BE2C (cell line): ENCODE measurements around the gene ACOX1.
"Not testable (repeated sequence)": the region's sequence is repeated elsewhere in the genome, so short reads cannot be mapped to it uniquely, and the experiment has no call there.

ENCODE experiments used
- DNase-seq: peaks from one replicate; pipeline ENCODE4 v3.0.0-alpha.2; 2020
- H3K27me3 ChIP-seq: fragments of 250-450 bp; sonication (Bioruptor Pico); 2 replicates; pipeline ENCODE4 v1.5.1; 2020; ENCODE audit warnings: mild to moderate bottlenecking
- H3K36me3 ChIP-seq: fragments of 250-450 bp; sonication (Bioruptor Pico); 2 replicates; pipeline ENCODE4 v1.5.1; 2020; ENCODE audit warnings: mild to moderate bottlenecking
- H3K4me1 ChIP-seq: fragments of 250-450 bp; sonication (Bioruptor Pico); 2 replicates; pipeline ENCODE4 v1.5.1; 2020
- H3K4me3 ChIP-seq: 2 replicates; pipeline ENCODE4 v1.5.1; 2011; ENCODE audit warnings: low read depth, low read length
- H3K9me3 ChIP-seq: fragments of 250-450 bp; sonication (Bioruptor Pico); 2 replicates; pipeline ENCODE4 v1.5.1; 2020
- TF ChIP-seq, protein P1 (sequence below): IDR thresholded peaks from 2 replicates; pipeline ENCODE4 v1.5.1; 2012; ENCODE audit warnings: mild to moderate bottlenecking, low read depth, low read length

ACOX1 gene

DNA sequence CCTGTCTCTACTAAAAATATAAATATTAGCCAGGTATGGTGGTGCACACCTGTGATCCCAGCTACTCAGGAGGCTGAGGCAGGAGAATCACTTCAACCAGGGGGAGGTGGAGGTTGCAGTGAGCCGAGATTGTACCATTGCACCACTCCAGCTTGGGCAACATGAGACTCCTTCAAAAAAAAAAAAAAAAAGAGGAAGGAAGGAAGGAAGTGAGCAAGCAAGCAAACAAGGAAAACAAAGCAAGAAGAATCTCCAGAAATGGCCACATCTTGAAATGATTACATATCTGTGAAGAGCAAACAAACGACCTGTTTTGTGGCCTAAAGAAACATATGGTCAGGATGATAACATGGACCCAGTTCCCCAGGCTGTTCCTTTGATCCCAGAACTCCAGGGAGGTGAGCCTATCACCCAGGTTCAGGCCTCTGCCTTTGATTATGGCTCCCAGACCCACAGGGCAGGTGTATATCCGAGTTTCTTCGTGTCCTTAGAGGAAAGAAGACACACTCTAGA is 8.9 kb downstream of the ACOX1 start:
- no peaks in the 10 kb centered on the region for H3K4me1 ChIP-seq
- DNase-seq: no peak
- TF ChIP-seq, protein P1, sequence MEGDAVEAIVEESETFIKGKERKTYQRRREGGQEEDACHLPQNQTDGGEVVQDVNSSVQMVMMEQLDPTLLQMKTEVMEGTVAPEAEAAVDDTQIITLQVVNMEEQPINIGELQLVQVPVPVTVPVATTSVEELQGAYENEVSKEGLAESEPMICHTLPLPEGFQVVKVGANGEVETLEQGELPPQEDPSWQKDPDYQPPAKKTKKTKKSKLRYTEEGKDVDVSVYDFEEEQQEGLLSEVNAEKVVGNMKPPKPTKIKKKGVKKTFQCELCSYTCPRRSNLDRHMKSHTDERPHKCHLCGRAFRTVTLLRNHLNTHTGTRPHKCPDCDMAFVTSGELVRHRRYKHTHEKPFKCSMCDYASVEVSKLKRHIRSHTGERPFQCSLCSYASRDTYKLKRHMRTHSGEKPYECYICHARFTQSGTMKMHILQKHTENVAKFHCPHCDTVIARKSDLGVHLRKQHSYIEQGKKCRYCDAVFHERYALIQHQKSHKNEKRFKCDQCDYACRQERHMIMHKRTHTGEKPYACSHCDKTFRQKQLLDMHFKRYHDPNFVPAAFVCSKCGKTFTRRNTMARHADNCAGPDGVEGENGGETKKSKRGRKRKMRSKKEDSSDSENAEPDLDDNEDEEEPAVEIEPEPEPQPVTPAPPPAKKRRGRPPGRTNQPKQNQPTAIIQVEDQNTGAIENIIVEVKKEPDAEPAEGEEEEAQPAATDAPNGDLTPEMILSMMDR: no peak
- H3K27me3 ChIP-seq: no peaks in the 10 kb centered on the region
- peaks cover 10% of the 10 kb centered on the region; the same call in 1 of the 2 replicates for H3K36me3 ChIP-seq
- no peak overlapping the region for H3K4me3 ChIP-seq
- H3K9me3 ChIP-seq: no peaks in the 10 kb centered on the region

DNA sequence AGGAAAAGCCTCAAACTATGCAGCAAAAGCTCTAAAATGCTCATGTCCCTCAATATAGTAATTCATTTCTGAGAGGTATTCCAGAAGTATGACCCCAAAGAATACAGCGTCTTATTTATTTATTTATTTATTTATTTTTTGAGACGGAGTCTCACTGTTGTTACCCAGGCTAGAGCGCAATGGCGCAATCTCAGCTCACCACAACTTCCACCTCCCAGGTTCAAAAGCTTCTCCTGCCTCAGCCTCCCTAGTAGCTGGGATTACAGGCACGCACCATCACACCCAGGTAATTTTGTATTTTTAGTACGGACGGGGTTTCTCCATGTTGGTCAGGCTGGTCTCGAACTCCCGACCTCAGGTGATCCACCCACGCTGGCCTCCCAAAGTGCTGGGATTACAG is 9.9 kb downstream of the ACOX1 start:
- H3K9me3 ChIP-seq, DNase-seq, H3K4me1 ChIP-seq, H3K4me3 ChIP-seq, H3K36me3 ChIP-seq, H3K27me3 ChIP-seq: not testable (repeated sequence)

DNA sequence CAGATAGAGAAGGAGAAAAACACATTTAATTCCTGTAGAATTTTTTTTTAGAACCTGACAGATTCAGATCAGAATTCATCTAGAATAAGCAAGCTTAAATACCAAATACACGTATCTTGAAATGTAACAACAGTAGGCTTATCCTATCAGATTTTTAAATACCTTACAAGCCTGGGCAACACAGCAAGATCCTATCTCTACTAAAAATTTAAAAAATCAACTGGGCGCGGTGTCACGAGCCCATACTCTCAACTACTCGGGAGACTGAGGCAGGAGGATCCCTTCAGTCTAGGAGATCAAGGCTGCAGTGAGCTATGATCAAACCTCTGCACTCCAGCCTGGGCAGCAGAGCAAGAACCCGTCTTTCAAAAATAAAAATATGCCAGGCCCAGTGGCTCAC is 13.5 kb downstream of the ACOX1 start:
- Histone ChIP-seq H3K9me3 (no peaks in the 10 kb centered on the region), H3K4me3 (no peak overlapping the region), H3K4me1 (no peaks in the 10 kb centered on the region), H3K36me3 (peaks cover 3% of the 10 kb centered on the region; the same call in 1 of the 2 replicates), H3K27me3 (no peaks in the 10 kb centered on the region)
- no peak for DNase-seq
- TF ChIP-seq, protein P1: no peak

DNA sequence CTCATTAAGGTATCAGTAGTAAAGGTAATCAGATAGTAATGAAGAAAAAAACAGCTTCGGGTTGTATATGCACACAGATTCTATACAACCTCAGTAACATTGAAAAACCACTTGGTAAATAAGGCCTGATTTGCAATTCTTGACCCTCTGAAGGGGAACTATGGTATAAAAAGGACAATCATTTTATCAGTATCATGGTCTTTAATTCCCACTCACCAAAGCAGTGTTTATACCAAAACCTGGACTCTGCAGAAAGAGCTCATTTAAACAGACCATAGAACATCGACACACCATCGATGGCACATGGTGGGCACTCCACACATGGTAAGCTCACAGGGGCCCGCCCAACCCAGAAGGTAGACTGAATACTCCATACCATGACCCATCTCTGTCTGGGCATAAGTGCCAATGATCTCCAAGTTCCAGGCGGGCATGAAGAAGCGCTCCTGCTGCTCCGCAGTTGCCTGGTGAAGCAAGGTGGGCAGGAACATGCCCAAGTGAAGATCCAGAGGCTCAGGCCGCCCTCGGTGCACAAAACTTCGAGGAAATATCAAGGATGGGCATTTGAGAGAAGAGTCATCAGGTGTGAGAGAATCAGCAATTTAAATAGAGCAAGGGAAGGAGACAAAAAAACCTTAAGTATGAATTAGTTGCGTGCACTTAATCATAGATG is 19.0 kb downstream of the ACOX1 start:
- TF ChIP-seq, protein P1: no peak
- no peak for DNase-seq
- H3K4me3 ChIP-seq: no peak overlapping the region
- H3K4me1 ChIP-seq: no peaks in the 10 kb centered on the region
- no peaks in the 10 kb centered on the region for H3K9me3 ChIP-seq
- no peaks in the 10 kb centered on the region for H3K27me3 ChIP-seq
- peaks cover 13% of the 10 kb centered on the region for H3K36me3 ChIP-seq

DNA sequence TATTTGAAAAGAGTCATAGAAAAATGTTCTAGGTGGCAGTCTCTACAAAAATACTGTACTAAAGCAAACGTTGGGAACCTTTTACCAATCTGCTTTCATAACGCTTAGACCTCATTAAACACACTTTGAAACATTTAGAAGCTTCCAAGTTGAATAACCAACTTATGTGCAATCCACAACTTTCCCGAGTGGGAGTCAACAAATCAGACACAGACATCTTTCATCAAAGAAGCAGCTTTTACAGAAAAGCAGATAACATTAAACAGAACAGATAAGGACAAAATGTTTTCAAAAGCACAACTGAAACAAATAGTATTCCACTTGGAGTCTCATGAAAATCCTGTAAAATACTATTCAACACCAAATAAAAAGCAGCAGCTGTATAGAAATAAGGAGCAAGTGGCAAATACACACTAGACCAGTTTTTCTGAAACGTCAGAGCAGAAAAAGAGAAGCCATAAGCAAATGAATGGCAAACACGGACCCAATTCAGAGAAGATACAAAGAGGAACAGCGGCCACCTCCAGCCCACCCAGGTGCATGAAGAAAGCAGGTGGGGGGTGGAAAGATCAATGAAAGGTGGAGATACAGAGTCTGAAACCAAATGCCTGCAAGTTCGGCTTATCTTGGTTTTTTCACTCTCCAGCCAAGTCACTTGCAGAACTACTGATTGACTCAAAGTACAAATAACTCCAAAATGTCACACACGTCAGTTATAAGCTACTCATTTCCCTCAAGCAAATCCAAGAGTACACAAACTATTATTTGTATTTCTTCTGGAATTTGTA is 19.7 kb downstream of the ACOX1 start:
- H3K9me3 ChIP-seq: no peaks in the 10 kb centered on the region
- H3K4me1 ChIP-seq: no peaks in the 10 kb centered on the region
- no peaks in the 10 kb centered on the region for H3K27me3 ChIP-seq
- H3K36me3 ChIP-seq: peaks cover 13% of the 10 kb centered on the region
- no peak overlapping the region for H3K4me3 ChIP-seq
- DNase-seq: no peak
- TF ChIP-seq, protein P1: no peak

DNA sequence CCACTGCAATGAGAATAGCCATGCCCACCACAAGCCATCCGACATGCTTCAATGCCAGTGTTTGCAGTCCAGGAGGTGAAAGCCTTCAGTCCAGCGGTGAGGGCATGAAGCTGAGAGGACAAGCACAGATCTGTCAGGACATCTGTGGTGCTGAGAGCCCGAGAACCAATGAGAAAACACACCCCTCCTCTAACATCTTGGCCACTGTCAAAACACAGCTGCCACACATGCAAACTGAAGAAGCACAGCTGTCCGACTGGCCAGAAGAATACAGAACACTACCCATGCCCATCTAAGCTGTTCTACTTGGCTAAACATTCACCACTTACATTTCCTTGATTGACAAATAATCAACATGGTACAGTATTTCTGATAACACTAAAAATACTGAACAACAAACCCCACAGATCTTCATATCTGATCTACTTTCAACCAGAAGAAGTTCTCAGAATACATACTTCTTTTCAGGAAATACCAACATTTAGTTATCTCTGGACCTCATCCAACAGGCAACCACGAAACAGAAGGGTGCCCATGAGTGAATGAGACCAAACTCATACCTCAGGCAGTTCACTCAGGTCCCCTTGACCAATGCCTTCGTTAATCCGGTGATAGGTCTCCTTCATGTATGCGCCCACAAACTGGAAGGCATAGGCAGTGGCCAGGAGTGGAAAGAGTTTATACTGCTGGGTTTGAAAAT is 28.0 kb downstream of the ACOX1 start:
- Histone ChIP-seq H3K9me3 (no peaks in the 10 kb centered on the region), H3K4me1 (no peaks in the 10 kb centered on the region; the same call in 1 of the 2 replicates), H3K4me3 (no peak overlapping the region), H3K36me3 (peaks cover 53% of the 10 kb centered on the region), H3K27me3 (no peaks in the 10 kb centered on the region)
- TF ChIP-seq, protein P1: no peak
- DNase-seq: no peak
